NCI-H748 treated with DMSO at 0.1 percent for 48 hours (cell line): ENCODE results near the gene SHH.
A peak's percentile ranks its signal among the peaks of the same experiment; 100 is the strongest.

Source experiments
- DNase-seq: peaks from one replicate; lab custom pipeline; 2025; lab: John Stamatoyannopoulos, UW

SHH gene

GRCh38 chr7:155806096-155806871, 6.0 kb downstream of the SHH start:
- DNase-seq, result no peak

DNA sequence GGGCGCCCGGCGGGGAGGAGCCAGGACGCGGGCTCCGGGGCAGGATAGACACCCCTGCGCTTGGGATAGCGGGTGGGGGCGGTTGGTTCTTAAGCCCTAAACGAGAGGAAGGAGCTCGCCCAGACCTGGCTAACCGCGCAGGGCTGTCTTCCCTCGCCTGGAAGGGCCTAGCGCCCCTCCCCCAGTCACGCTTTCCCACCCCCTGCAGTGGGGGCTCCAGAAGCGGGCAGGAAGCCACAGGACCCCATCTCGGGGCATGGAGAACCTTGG, 6.5 kb downstream of the SHH start:
- no peak for DNase-seq

DNA sequence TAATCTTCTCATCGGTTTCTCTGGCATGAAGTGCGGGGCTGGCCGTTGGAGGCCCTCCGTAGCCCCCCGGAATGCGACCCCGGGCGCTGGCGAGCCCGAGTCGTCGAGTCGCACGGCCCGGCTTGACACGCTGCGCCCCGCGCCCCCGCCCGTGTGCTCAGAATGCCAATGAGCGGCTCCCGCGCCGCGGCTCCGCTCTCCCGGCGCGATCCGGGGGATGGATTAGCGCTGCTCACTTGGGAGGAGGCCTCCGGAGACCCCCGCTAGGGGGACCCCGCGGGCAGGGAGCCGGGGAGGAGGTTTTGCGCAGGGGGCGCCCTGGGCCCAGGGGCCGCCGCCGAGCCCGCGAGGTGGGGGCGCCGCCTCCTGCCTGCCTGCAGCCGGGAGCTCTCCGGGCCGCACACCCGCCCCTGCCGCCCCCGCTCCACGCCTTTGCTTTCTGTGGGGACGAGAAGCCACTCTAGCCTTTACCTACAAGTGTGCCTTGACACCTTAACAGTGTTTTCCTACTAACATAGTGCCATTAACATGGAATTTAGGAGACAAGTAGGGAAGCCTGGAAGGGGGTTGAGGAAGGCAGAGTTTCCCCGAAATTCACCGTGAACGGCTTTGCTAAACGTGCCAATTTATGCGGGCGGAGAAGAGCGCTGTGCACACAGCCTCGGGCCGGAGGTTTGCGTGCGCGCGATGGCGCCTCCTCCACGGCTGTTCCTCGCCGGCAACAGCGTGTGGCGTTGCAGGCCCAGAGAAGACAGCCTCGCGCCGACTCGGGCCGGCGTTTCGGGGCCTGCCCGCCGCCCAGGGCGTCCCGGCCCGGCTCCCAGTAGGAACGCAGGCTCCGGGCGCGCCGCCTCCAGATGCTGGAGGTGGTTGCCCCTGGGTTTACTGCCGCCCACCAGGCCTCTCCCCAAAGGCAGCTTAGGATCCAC, 7.1 kb downstream of the SHH start:
- DNase-seq, result no peak

DNA sequence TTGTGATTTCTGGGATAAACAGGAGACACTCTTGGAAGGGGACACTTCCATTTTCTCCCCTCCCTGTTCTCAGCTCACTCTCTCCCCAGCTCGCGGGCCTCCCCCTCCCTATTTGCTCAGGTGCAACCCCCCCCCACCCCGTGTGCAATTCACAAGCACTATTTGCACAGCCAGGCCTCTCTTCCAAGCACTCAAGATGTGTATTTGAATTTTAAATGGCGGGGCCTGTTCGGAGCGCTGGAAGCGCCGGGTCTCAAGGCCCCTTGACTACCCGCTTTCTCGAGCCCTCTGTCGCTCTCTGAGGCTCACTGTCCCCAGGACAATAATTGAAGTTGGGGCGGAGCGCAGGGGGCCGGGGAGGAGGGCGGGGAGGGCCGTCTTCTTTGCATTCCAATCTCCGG, 7.8 kb downstream of the SHH start:
- no peak for DNase-seq

DNA sequence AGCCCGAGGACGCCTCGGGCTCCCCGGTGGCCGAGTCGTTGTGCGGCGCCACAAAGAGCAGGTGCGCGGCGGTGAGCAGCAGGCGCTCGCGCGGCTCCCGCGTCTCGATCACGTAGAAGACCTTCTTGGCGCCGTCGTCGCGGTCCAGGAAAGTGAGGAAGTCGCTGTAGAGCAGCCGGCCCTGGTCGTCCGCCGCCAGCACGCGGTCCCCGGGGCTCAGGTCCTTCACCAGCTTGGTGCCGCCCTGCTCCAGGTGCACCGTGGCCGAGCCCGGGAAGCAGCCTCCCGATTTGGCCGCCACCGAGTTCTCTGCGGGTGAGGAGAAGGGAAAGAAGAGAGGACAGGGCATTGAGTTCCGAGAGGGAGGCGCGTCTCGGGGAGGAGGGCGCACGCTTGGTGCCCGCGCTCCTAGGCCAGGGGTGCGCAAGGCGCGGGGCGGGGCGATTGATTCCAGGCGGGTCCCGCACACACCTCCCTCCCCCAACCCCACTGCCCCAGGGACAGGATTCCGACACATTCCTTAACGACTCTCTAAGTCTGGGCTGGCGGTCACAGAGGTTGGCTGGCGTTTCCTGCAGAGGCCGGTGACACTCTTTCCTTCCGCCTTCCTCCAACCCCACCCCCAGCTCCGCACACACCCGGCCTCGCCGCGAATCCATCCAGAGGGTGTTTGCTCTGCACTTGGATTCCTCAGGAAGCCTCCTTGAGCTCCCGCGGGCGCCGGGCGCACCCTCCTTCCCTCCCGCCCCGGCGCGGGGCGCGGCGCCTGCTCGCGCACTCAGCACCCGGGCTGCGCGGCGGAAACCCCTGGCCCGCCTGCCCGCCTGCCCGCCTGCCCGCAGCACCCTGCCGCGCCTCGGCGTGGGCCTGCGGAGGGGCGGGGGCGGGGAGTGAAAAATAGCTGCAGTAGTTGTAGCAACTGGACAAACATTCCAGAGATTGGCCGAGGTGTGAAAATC, 8.6 kb downstream of the SHH start:
- no peak for DNase-seq

DNA sequence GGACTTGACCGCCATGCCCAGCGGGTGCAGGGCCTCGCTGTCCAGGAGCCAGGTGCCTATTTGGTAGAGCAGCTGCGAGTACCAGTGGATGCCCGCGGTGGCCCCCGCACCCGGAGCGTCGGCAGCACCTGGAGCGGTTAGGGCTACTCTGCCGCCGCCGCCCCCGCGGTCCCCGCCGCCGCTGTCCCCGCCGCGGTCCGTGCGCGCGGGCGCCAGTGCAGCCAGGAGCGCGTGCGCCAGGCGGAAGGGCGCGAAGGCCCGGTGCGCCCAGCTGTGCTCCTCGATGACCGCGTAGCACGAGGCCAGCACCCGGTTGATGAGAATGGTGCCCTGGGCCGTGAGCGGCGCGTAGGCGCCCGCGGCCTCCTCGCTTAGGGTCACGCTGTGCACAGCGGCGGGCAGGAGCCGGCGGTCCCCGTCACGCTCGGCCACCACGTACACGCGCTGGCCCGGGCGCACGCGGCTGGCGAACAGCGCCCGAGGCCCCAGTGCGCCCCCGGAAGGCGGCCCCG, 9.3 kb downstream of the SHH start:
- DNase-seq, result no peak

GRCh38 chr7:155802291-155802690, 10.0 kb downstream of the SHH start:
- DNase-seq, result no peak

GRCh38 chr7:155800741-155801267, 11.5 kb downstream of the SHH start:
- no peak for DNase-seq

- no peak for DNase-seq
These were observed 12.0 kb downstream of the SHH start for GRCh38 chr7:155800301-155800700.

- no peak for DNase-seq
These were observed 12.7 kb downstream of the SHH start for GRCh38 chr7:155799514-155799913.

DNA sequence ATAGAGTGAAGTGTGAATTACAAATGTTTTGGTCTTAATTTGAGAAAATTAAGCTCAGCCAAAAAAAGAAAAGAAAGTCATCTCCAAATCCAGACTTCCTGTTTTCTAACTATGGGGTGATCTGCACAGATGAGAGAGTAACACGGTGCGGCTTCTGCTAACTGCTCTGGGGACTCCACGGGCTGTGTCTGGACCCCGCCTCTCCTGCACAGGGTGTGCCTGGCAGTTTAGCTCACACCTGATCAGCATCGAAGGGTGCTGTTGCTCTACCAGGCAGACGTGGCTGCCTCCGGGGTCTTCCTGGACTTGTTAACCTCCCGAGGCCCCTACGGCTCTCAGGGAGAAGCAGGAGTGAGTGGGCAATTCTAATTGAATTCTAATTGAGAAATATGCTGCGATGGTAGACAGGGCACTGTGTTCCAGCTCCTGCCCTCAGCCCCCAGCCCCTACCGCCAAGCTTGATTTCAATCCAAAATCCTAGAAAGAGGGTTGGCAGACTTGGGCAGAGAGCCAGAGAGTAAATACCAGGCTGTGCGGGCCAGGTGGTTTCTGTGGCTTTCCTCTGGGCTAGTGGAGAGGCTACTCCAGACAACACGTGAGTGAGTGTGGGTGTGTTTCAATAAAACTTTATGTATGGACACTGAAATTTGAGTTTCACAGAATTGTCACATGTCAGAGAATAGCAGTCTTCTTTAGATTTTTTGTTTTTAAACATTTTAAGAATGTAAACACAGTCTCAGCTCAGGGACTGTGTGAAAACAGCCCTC, 13.4 kb downstream of the SHH start:
- DNase-seq, result peak; percentile 67

GRCh38 chr7:155797262-155798250, 14.7 kb downstream of the SHH start:
- DNase-seq, result no peak

GRCh38 chr7:155796381-155797261, 15.6 kb downstream of the SHH start:
- peak; percentile 28 for DNase-seq

- DNase-seq, result no peak
These were observed 16.3 kb downstream of the SHH start for GRCh38 chr7:155795951-155796350.

GRCh38 chr7:155795401-155795800, 16.9 kb downstream of the SHH start:
- no peak for DNase-seq

DNA sequence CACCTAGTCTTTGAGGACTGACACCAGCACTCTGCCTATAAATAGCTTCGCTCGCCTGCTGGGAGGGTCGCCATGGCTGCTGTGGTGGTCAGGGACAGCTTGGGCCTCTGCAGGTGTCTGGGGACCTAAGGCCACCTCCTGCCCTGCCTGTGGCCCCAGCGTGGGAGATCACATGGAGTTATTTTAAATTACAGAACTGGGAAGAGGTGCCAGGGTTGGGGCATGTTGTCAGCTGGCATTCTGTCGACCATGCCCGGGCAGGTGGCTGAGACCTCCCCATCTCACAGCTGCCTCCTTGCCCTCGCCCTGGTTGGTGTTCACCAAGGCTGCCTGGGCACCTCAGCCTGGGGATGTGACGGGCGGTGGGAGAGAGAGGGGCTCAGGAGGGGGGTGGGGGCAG, 18.1 kb downstream of the SHH start:
- DNase-seq, result no peak

GRCh38 chr7:155793720-155794119, 18.5 kb downstream of the SHH start:
- DNase-seq, result no peak

- no peak for DNase-seq
These were observed 19.2 kb downstream of the SHH start for GRCh38 chr7:155792999-155793560.
